Lower leg skin (tissue), 3 donors: ENCODE data around the gene POLR2B.

Experiments
- POLR2A ChIP-seq, 2 donors: fragments of 450-650 bp; IDR thresholded peaks; one replicate each; pipeline ENCODE4 v1.6.1; 2016 to 2017; ENCODE audit warnings: antibody characterized with exemption in 2 of 2, mild to moderate bottlenecking in 1 of 2, moderate library complexity in 1 of 2
- TF ChIP-seq, protein P1 (sequence below), 3 donors: fragments of 450-650 bp; IDR thresholded peaks; one replicate each; pipeline ENCODE4 v1.5.1; 2016; ENCODE audit warnings: antibody characterized with exemption in 3 of 3, mild to moderate bottlenecking in 3 of 3, moderate library complexity in 2 of 3

DNA sequence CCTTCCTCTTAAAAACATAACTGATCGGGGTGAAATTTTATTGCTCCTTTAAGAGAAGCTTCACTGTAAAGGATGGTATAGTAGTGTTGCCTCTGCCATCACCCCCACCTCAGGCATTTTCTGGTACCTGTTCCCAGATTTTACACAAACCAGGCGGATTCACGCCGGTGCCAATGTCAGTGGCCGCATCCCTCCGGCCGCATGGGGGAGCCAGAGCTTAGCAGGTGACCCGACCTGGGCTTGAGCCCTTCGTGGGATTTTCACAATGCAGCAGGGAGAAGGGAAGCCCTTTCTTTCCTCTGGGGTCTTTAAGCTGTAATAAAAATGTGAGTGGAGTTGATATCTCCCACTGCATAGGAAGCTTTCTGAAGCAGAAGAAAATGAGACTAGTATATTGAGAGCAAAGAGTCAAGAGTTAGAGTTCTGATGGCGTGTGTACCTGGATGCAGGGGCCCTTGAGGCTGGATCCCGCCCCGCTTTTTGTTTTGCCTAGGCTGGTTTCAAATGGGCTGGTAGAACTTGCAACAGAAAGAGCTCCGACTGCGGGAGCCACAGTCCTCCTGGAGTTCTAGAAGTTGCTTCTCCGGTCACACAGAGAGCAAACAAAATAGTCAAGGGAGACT lies 59.4 kb downstream of the POLR2B start:
- TF ChIP-seq, protein P1, sequence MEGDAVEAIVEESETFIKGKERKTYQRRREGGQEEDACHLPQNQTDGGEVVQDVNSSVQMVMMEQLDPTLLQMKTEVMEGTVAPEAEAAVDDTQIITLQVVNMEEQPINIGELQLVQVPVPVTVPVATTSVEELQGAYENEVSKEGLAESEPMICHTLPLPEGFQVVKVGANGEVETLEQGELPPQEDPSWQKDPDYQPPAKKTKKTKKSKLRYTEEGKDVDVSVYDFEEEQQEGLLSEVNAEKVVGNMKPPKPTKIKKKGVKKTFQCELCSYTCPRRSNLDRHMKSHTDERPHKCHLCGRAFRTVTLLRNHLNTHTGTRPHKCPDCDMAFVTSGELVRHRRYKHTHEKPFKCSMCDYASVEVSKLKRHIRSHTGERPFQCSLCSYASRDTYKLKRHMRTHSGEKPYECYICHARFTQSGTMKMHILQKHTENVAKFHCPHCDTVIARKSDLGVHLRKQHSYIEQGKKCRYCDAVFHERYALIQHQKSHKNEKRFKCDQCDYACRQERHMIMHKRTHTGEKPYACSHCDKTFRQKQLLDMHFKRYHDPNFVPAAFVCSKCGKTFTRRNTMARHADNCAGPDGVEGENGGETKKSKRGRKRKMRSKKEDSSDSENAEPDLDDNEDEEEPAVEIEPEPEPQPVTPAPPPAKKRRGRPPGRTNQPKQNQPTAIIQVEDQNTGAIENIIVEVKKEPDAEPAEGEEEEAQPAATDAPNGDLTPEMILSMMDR (IDR thresholded peaks at IDR 0.05), result peak in 1 of 3 donors; percentile 35
- TF ChIP-seq POLR2A (IDR thresholded peaks at IDR 0.05), result no peak
